ENCODE data around the gene CHFR. TPM values are rescaled to one million over a fixed set of nuclear protein-coding genes. Genes with fewer than 3 reads are reported as not detected.
"Not testable (repeated sequence)": the region's sequence is repeated elsewhere in the genome, so short reads cannot be mapped to it uniquely, and the experiment has no call there.

Gene CHFR
- total RNA-seq, 6 donors from 2014 or later: 42.2 to 136 (median 50.5) TPM

- WGBS, 2 donors: 64 to 72% methylated on average over 5 of the region's 5 CpGs
- no peak for ATAC-seq (ENCODE audit: low FRiP score in 2 of 2)
Observed at GRCh38 chr12:132836795-132837331, 50.5 kb downstream of the CHFR start.

GRCh38 chr12:132836230-132836629, 51.2 kb downstream of the CHFR start:
- 64% methylated on average over 4 of the region's 30 CpGs; no CpG with 5 or more reads in 1 of the 2 donors for WGBS, 2 donors
- not testable (repeated sequence) for H3K27me3 ChIP-seq; ATAC-seq (ENCODE audit: low FRiP score in 2 of 2); H3K27ac ChIP-seq; H3K4me1 ChIP-seq; H3K4me3 ChIP-seq; H3K9me3 ChIP-seq; DNase-seq
- peaks cover 9 to 40% (median 26%) of the 10 kb centered on the region in 4 donors for H3K36me3 ChIP-seq

More at GRCh38 chr12:132836795-132837331, 50.5 kb downstream of the CHFR start:
- Histone ChIP-seq H3K4me1 (no peaks in the 10 kb centered on the region), H3K27ac (no peak overlapping the region), H3K27me3 (no peaks in the 10 kb centered on the region), H3K36me3 (peaks cover 16 to 46% (median 32%) of the 10 kb centered on the region in 4 donors), H3K4me3 (no peak overlapping the region), H3K9me3 (no peaks in the 10 kb centered on the region)
- no peak for DNase-seq
- TF ChIP-seq POLR2A (IDR thresholded peaks at IDR 0.05): no peak
- no peak for TF ChIP-seq POLR2AphosphoS5 (IDR thresholded peaks at IDR 0.05)
- no peak for TF ChIP-seq EP300 (IDR thresholded peaks at IDR 0.05)
- no peak for TF ChIP-seq CTCF (IDR thresholded peaks at IDR 0.05)

DNA sequence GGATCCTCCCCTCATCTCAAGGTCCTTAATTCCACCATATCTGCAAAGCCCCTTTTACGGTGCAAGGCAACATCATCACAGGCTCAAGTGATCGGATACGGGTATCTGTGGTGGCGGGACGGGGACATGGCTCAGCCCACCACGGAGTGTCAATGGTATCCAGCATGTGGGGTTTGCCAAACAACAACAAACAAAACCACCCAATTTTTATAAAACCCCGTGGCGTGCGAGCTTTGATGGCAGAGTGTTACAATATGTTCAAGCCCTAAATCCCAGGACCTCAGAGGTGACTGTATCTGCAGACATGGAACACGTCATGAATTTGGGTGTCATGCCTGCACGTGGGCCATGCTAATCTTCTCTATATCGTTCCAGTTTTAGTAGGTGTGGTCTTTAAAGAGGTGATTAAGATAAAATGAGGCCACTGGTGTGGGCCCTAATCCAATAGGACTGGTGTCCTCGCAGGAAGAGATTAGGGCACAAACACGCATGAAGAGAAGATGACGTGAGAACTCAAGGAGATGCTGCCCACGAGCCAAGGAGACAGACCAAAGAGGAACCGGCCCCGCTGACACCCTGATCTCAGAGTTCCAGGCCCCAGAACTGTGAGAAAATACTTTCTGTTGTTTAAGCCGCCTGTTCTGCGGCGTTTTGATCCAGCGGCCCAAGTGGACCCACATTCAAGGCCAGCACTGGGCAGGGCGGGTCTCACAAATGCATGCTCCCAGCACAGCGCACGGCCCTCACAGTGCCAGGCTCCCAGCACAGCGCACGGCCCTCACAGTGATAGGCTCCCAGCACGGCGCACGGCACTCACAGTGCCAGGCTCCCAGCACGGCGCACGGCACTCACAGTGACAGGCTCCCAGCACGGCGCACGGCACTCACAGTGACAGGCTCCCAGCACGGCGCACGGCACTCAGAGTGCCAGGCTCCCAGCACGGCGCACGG, 52.1 kb downstream of the CHFR start:
- Histone ChIP-seq H3K27ac (no peak overlapping the region), H3K4me1 (no peaks in the 10 kb centered on the region), H3K36me3 (peaks cover 4 to 31% (median 18%) of the 10 kb centered on the region in 4 donors), H3K4me3 (no peak overlapping the region), H3K9me3 (no peaks in the 10 kb centered on the region), H3K27me3 (no peaks in the 10 kb centered on the region)
- ATAC-seq (ENCODE audit: low FRiP score in 2 of 2) (no peak), DNase-seq (no peak)
- WGBS, 2 donors: 90% methylated on average over 28 to 31 of the region's 42 CpGs
- TF ChIP-seq POLR2AphosphoS5 (IDR thresholded peaks at IDR 0.05): no peak
- TF ChIP-seq EP300 (IDR thresholded peaks at IDR 0.05): no peak
- no peak for TF ChIP-seq CTCF (IDR thresholded peaks at IDR 0.05)
- no peak for TF ChIP-seq POLR2A (IDR thresholded peaks at IDR 0.05)

GRCh38 chr12:132834181-132834711, 53.2 kb downstream of the CHFR start:
- H3K4me1 ChIP-seq: peaks cover 0 to 3% (median 3%) of the 10 kb centered on the region in 4 donors
- no peaks in the 10 kb centered on the region for H3K27me3 ChIP-seq
- DNase-seq (no peak), ATAC-seq (ENCODE audit: low FRiP score in 2 of 2) (no peak)
- WGBS, 2 donors: 65 to 85% methylated on average over 5 of the region's 5 CpGs
- H3K27ac ChIP-seq: no peak overlapping the region
- H3K4me3 ChIP-seq: no peak overlapping the region
- TF ChIP-seq POLR2AphosphoS5 (IDR thresholded peaks at IDR 0.05) (no peak), POLR2A (IDR thresholded peaks at IDR 0.05) (no peak), CTCF (IDR thresholded peaks at IDR 0.05) (no peak), EP300 (IDR thresholded peaks at IDR 0.05) (no peak)
- no peaks in the 10 kb centered on the region for H3K9me3 ChIP-seq
- H3K36me3 ChIP-seq: peaks cover 0 to 22% (median 12%) of the 10 kb centered on the region in 4 donors

GRCh38 chr12:132833341-132833740, 54.1 kb downstream of the CHFR start:
- ATAC-seq (ENCODE audit: low FRiP score in 2 of 2): no peak
- no peak for DNase-seq
- Histone ChIP-seq H3K9me3 (peaks cover 0 to 5% (median 0%) of the 10 kb centered on the region in 4 donors), H3K4me3 (no peak overlapping the region), H3K4me1 (peaks cover 0 to 5% (median 5%) of the 10 kb centered on the region in 4 donors), H3K27me3 (peaks cover 0 to 4% (median 0%) of the 10 kb centered on the region in 4 donors), H3K27ac (no peak overlapping the region), H3K36me3 (peaks cover 0 to 15% (median 5%) of the 10 kb centered on the region in 4 donors)
- no peak for TF ChIP-seq EP300 (IDR thresholded peaks at IDR 0.05)
- no peak for TF ChIP-seq POLR2A (IDR thresholded peaks at IDR 0.05)
- no peak for TF ChIP-seq CTCF (IDR thresholded peaks at IDR 0.05)
- no peak for TF ChIP-seq POLR2AphosphoS5 (IDR thresholded peaks at IDR 0.05)
- WGBS, 2 donors: 95% methylated on average over 8 of the region's 8 CpGs

Measured in upper lobe of left lung (tissue), 6 donors.